Stomach (tissue), 4 donors: ENCODE measurements around the gene ART1.

Experiments
- CTCF ChIP-seq, 7 experiments: fragments of 450-650 bp in 4 of 7; fragments of 200-600 bp in 3 of 7; sonication (generic) in 3 of 7; IDR thresholded peaks; one replicate each; pipeline ENCODE4 v1.5.1; 2016 to 2019; ENCODE audit warnings: antibody characterized with exemption in 7 of 7, control low read depth in 2 of 7, mild to moderate bottlenecking in 1 of 7
- POLR2A ChIP-seq, 4 donors: fragments of 450-650 bp; IDR thresholded peaks; one replicate each; pipeline ENCODE4 v1.6.1; 2016; ENCODE audit warnings: antibody characterized with exemption in 4 of 4, control low read depth in 2 of 4, mild to moderate bottlenecking in 1 of 4, moderate library complexity in 1 of 4

GRCh38 chr11:3614742-3615171 is 30.2 kb upstream of the ART1 start:
- TF ChIP-seq CTCF (IDR thresholded peaks at IDR 0.05) (no peak), POLR2A (IDR thresholded peaks at IDR 0.05) (no peak)
